HG02798 (cell line): ENCODE results near the gene MIB2.
A peak's percentile ranks its signal among the peaks of the same experiment; 100 is the strongest.
"Not testable (repeated sequence)": the region's sequence is repeated elsewhere in the genome, so short reads cannot be mapped to it uniquely, and the experiment has no call there.

Experiments
- ATAC-seq: cut with Tn5 transposase; IDR thresholded peaks from one replicate; pipeline ENCODE4 v1.9.1; 2021; ENCODE audit warnings: mild to moderate bottlenecking; ENCODE audit not compliant: unreplicated experiment, poor library complexity

Gene MIB2

GRCh38 chr1:1675218-1675617 lies 59.9 kb downstream of the MIB2 start:
- ATAC-seq, result peak; percentile 36

GRCh38 chr1:1676087-1676486 lies 60.8 kb downstream of the MIB2 start:
- ATAC-seq, result not testable (repeated sequence)

DNA sequence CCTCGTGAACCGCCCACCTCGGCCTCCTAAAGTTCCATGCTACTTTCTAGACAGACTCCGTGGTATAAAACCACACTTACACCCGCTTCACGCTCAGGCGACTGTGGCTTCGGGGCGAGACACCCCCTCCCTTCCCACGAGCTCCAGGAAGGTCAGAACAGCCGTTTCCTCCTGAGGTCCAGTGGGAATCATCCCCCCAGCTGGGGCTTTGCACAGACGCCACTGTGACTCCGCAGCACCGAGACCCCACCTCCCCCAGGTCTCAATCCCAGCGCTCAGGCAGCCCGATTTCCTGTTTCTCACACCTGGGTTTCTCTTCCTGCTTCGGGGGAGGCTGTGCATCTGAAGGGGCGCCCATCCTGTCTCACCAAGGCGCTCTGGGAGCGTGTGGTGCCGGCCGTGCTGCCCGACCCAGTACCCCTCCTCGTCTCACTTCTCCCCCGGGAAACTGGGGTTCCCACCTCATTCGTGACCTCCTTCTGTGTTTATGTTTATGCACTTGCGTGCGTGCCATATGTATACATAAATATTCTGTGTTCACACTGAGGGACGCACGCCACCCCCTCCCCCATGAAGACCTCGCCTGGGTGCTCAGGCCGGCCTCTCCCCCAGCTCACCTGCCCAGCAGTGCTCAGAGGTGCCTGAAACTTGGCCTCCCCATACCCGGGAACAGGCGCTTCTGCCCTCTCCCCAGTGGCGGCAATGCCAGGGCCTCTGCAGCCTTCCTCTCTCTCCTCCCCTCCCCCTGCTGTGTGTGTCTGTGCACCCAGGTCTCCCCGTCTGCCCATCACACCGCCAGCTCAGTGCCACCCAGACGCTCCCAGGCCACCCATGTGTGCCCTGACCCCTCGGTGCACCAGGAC lies 62.6 kb downstream of the MIB2 start:
- ATAC-seq, result peak; percentile 45

- ATAC-seq, result no peak
These were observed 63.5 kb downstream of the MIB2 start for GRCh38 chr1:1678581-1679380.
